OCI-LY7 (cell line): ENCODE results near the gene LRRFIP2. TPM values are rescaled to one million over a fixed set of nuclear protein-coding genes. Genes with fewer than 3 reads are reported as not detected.

Experiments
- Bru-seq: library from RNA; stranded (reverse); fragments of 400-500 nt; gene quantifications from one replicate; lab custom pipeline; 2021; lab: Mats Ljungman, UMichigan
- BruChase-seq, 2 experiments: library from RNA; stranded (reverse); fragments of 400-500 nt; gene quantifications; one replicate each; lab custom pipeline; 2021; lab: Mats Ljungman, UMichigan
- BruUV-seq: library from RNA; stranded (reverse); fragments of 400-500 nt; replicated peaks from 2 replicates; lab custom pipeline; 2021; lab: Mats Ljungman, UMichigan
- CTCF ChIA-PET: fragments of 300-600 bp; sonication (Branson Sonifier 250); formaldehyde crosslinking; loops from one replicate; lab custom pipeline; 2022; ENCODE audit warnings: antibody characterized with exemption; ENCODE audit not compliant: unreplicated experiment; lab: Charles Lee
- POLR2A ChIA-PET: fragments of 300-600 bp; sonication (Branson Sonifier 250); formaldehyde crosslinking; loops from one replicate; lab custom pipeline; 2022; ENCODE audit warnings: antibody characterized with exemption; lab: Charles Lee
- DNase-seq: peaks from one replicate; pipeline ENCODE4 v3.0.0-alpha.2; 2015; ENCODE audit warnings: low spot score
- H2AFZ ChIP-seq: fragments of 200-600 bp; sonication (generic), shearing (Covaris generic); 2 replicates; pipeline ENCODE4 v1.6.1; 2014; ENCODE audit warnings: mild to moderate bottlenecking, antibody characterized with exemption, low read length, moderate library complexity
- H3K27ac ChIP-seq: fragments of 200-600 bp; sonication (generic); 2 replicates; pipeline ENCODE4 v1.5.1; 2014; ENCODE audit warnings: mixed run types, low read depth, mild to moderate bottlenecking, moderate library complexity, low read length, inconsistent platforms; ENCODE audit not compliant: poor library complexity, severe bottlenecking
- H3K36me3 ChIP-seq: fragments of 200-600 bp; sonication (generic); 2 replicates; pipeline ENCODE4 v1.6.1; 2014; ENCODE audit warnings: mild to moderate bottlenecking, antibody characterized with exemption, low read length, moderate library complexity, mixed read lengths; ENCODE audit not compliant: insufficient read depth
- H3K4me1 ChIP-seq: fragments of 200-600 bp; sonication (generic); 2 replicates; pipeline ENCODE4 v1.5.1; 2014; ENCODE audit warnings: mild to moderate bottlenecking, low read length; ENCODE audit not compliant: insufficient read depth, poor library complexity, severe bottlenecking
- H3K4me2 ChIP-seq: fragments of 200-600 bp; sonication (generic); 2 replicates; pipeline ENCODE4 v1.6.1; 2014; ENCODE audit warnings: mild to moderate bottlenecking, low read length
- H3K4me3 ChIP-seq: fragments of 200-600 bp; sonication (generic); 2 replicates; pipeline ENCODE4 v1.5.1; 2014; ENCODE audit warnings: mild to moderate bottlenecking, low read depth, low read length; ENCODE audit not compliant: poor library complexity, severe bottlenecking
- H3K79me2 ChIP-seq: fragments of 200-600 bp; sonication (generic); 2 replicates; pipeline ENCODE4 v1.6.1; 2016; ENCODE audit warnings: low read depth, mild to moderate bottlenecking, low read length, moderate library complexity, mixed read lengths; ENCODE audit not compliant: insufficient read depth
- H3K9me2 ChIP-seq: fragments of 200-600 bp; sonication (generic); 2 replicates; pipeline ENCODE4 v1.6.1; 2016; ENCODE audit warnings: mild to moderate bottlenecking, low read length, mixed read lengths; ENCODE audit not compliant: insufficient read depth
- H3K9me3 ChIP-seq: fragments of 200-600 bp; sonication (generic); 2 replicates; pipeline ENCODE4 v1.6.1; 2014; ENCODE audit warnings: mild to moderate bottlenecking, mixed run types, low read length, mixed read lengths
- H4K20me1 ChIP-seq: fragments of 200-600 bp; sonication (generic); 2 replicates; pipeline ENCODE4 v1.6.1; 2014; ENCODE audit warnings: mild to moderate bottlenecking, antibody characterized with exemption, low read length, moderate library complexity, mixed read lengths; ENCODE audit not compliant: insufficient read depth
- CTCF ChIP-seq: fragments of 200-600 bp; sonication (generic); conservative IDR thresholded peaks from 2 replicates; pipeline ENCODE4 v1.5.1; 2014; ENCODE audit warnings: mild to moderate bottlenecking, antibody characterized with exemption, low read length, moderate library complexity, mixed read lengths
- EZH2phosphoT487 ChIP-seq: fragments of 200-600 bp; sonication (generic); IDR thresholded peaks from 2 replicates; pipeline ENCODE4 v1.6.1; 2018; ENCODE audit warnings: low read depth, borderline replicate concordance, mild to moderate bottlenecking, mixed run types, antibody characterized with exemption, low read length, moderate library complexity, mixed read lengths
- intact Hi-C: fragments of 100-400 bp; cut with micrococcal nuclease; formaldehyde crosslinking; loops from one replicate; pipeline ENCODE4 v1.10.0; 2022; ENCODE audit not compliant: unreplicated experiment
- long read RNA-seq: library from polyadenylated mRNA; stranded (forward); transcript quantifications from one replicate; pipeline ENCODE4 v2.0.0, GENCODE V29; 2022
- total RNA-seq, 2 experiments: library from RNA; depleted of rRNA in 1 of 2; stranded (reverse); fragments of >200 nt in 1 of 2; shearing (Covaris generic) in 1 of 2; gene quantifications; 2 replicates each; pipeline ENCODE4 v1.2.3, GENCODE V29; 2014 to 2022

The LRRFIP2 gene, protein sequence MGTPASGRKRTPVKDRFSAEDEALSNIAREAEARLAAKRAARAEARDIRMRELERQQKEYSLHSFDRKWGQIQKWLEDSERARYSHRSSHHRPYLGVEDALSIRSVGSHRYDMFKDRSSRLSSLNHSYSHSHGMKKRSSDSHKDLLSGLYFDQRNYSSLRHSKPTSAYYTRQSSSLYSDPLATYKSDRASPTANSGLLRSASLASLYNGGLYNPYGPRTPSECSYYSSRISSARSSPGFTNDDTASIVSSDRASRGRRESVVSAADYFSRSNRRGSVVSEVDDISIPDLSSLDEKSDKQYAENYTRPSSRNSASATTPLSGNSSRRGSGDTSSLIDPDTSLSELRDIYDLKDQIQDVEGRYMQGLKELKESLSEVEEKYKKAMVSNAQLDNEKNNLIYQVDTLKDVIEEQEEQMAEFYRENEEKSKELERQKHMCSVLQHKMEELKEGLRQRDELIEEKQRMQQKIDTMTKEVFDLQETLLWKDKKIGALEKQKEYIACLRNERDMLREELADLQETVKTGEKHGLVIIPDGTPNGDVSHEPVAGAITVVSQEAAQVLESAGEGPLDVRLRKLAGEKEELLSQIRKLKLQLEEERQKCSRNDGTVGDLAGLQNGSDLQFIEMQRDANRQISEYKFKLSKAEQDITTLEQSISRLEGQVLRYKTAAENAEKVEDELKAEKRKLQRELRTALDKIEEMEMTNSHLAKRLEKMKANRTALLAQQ
- total RNA-seq (2014; rRNA removed; shearing (Covaris generic)): 23.7 and 33.8 TPM in 2 replicates
- 37.3 and 44.4 TPM in 2 replicates for total RNA-seq (2022)
- percentile 74 among the genes with signal in this experiment for Bru-seq, nascent RNA
- percentile 70 among the genes with signal in this experiment for BruChase-seq, experiment 1, labeled RNA remaining after a 6-hour chase
- percentile 67 among the genes with signal in this experiment for BruChase-seq, experiment 2, labeled RNA remaining after a 2-hour chase
- long read RNA-seq, transcript LRRFIP2-205 (15 exons, 2,522 nt): major isoform, 18 of 59 reads
- long read RNA-seq, transcript LRRFIP2-202 (14 exons, 2,821 nt): minor isoform, 12 of 59 reads
- long read RNA-seq, partial matches to known transcripts: 2 of 59 reads
- long read RNA-seq, other reads (novel, unspliced or antisense): 19 of 59 reads

- intact Hi-C loops: no loop called here
- Histone ChIP-seq H2AFZ (peak within 1 kb of the TSS; percentile 87; the same call in 1 of the 2 replicates), H3K9me3 (no peaks in the 10 kb centered on the region), H3K36me3 (peaks cover 21% of the 10 kb centered on the region; the same call in 1 of the 2 replicates), H4K20me1 (peaks cover 15% of the 10 kb centered on the region; the same call in 1 of the 2 replicates), H3K79me2 (peaks cover 50% of the 10 kb centered on the region), H3K27ac (no peak within 1 kb of the TSS), H3K4me3 (peak within 1 kb of the TSS; percentile 94), H3K4me2 (peak within 1 kb of the TSS; percentile 82), H3K9me2 (no peaks in the 10 kb centered on the region), H3K4me1 (peaks cover 30% of the 10 kb centered on the region)
- DNase-seq: no peak
- CTCF ChIA-PET: interaction anchor here (0.6 kb wide), 1 partner anchor 658 kb away, joined by 3 read pairs; no protein-coding TSS in a partner anchor
- TF ChIP-seq CTCF: no peak
- no peak for TF ChIP-seq EZH2phosphoT487
- POLR2A ChIA-PET: interaction anchor here (0.5 to 1.1 kb wide), 9 partner anchors 14 to 788 kb away, joined by 3 to 4 read pairs (median 3); partner anchors contain the start of genes EPM2AIP1 and MLH1
- TSS peak; percentile 67 for BruUV-seq
Measured at GRCh38 chr3:37174532-37175126, at the start of gene LRRFIP2. Gene LRRFIP2 (minus strand): TSS chr3:37174582. CDS start chr3:37148983, 25,599 bp downstream.

GRCh38 chr3:37223576-37223975 is 49.2 kb upstream of the LRRFIP2 start:
- no peak overlapping the region for H3K4me3 ChIP-seq
- no peaks in the 10 kb centered on the region for H4K20me1 ChIP-seq
- no peaks in the 10 kb centered on the region for H3K4me1 ChIP-seq
- no peak overlapping the region for H3K27ac ChIP-seq
- H3K9me2 ChIP-seq: no peaks in the 10 kb centered on the region
- intact Hi-C loops: no loop called here
- no peak overlapping the region for H2AFZ ChIP-seq
- no peak for DNase-seq
- H3K36me3 ChIP-seq: no peaks in the 10 kb centered on the region
- H3K9me3 ChIP-seq: no peaks in the 10 kb centered on the region
- H3K79me2 ChIP-seq: no peaks in the 10 kb centered on the region
- TF ChIP-seq EZH2phosphoT487 (no peak), CTCF (no peak)
- H3K4me2 ChIP-seq: no peak overlapping the region
- ChIA-PET POLR2A (interaction anchor here (1.1 kb wide), 1 partner anchor 119 kb away, joined by 3 read pairs; no protein-coding TSS in a partner anchor), CTCF (no interaction called here)
- no TSS peak for BruUV-seq
